IPS-18c (cell line): ENCODE results near the gene PPM1E.

ENCODE experiments used
- H3K4me3 ChIP-seq: 2 replicates; pipeline ENCODE4 v1.7.0; 2013; ENCODE audit warnings: low read depth, mild to moderate bottlenecking, low read length, moderate library complexity; ENCODE audit not compliant: insufficient read depth
- H3K9me3 ChIP-seq: one replicate; pipeline ENCODE4 v1.6.1; 2013; ENCODE audit warnings: mild to moderate bottlenecking, low read length, moderate library complexity; ENCODE audit not compliant: control insufficient read depth, insufficient read depth

The PPM1E gene

DNA sequence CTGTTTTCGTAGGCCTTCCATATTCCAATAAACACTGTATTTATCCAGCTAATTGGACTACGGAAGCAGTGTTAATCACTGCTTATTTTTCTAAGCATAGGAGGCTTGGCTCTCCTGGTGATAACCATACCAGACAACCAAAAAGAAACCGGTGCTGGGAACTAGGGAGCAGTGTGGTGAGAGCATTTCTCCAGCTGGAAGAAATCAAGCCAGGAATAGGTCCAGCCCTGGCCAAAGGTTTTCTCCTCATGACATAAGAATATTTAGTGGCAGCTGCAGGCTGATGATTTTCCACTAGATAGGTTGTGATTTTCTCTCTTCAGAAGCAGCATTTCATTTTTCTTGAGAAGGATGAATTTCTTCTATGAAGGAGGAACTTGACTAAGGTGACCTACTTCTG is 209.6 kb downstream of the PPM1E start:
- Histone ChIP-seq H3K9me3 (no peaks in the 10 kb centered on the region), H3K4me3 (no peak overlapping the region)

DNA sequence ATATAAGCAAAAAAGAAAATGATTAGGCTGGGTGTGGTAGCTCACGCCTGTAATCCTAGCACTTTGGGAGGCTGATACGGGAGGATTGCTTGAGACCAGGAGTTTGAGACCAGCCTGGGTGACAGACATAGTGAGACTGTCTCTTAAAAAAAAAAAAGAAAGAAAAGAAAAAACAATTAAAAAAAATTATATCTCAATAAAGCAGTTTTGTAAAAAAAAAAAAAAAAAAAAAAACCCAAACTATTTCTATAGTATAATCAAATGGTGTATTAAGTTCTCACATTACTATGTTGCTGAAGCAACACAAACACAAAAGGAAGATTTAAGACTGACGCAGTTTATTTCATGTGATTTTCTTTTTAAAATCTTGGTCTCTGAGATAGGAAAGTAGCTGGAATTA is 210.6 kb downstream of the PPM1E start:
- Histone ChIP-seq H3K9me3 (no peaks in the 10 kb centered on the region), H3K4me3 (no peak overlapping the region)

DNA sequence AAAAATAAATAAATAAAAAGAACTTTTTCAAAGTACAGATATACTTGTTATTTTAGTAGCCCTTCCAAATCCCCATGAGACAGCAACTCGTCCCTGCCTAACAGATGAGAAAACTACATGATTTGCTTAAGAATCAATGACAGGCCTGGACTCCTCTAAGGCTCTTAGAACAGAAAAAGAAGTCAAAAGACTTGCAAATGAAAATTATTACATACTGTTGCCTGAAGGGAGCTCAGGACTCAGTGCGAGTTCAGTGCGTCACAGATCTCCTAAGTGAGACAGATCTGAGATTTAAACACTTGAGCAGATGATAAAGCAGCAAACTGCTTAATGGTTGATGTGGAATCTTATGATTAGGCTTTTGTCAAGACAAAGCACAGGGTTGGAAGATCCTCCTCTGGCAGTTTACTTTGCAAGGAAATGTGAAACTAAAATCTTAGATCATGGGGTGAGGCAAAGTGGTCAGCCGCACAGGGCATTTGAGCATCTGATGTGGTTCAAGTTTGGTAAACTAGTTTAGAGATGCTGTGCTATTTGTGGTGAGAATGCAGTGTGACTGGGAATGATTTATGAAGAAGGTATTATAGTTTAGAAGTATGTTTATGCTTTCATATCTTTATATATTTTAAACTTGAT is 212.9 kb downstream of the PPM1E start:
- Histone ChIP-seq H3K4me3 (no peak overlapping the region), H3K9me3 (no peaks in the 10 kb centered on the region)

DNA sequence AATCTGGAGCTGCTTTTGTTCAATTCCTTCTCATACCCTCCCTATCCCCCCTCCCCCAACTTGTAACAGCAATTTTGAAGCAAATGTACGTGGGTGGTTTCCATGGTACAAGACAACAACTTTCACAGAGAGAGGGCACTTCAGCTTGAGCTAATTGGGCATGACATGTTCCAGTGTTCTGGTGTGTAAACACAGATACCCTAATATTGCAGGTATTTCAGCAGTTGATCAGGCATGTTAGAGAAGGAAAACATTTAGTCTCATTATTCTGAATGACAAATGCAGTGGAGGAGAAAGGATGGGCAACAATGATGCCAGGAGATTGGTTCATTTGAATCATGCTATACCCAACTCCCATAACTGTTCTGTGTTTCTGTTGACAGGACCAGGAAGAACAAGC is 213.5 kb downstream of the PPM1E start:
- H3K9me3 ChIP-seq, result no peaks in the 10 kb centered on the region
- H3K4me3 ChIP-seq, result no peak overlapping the region

DNA sequence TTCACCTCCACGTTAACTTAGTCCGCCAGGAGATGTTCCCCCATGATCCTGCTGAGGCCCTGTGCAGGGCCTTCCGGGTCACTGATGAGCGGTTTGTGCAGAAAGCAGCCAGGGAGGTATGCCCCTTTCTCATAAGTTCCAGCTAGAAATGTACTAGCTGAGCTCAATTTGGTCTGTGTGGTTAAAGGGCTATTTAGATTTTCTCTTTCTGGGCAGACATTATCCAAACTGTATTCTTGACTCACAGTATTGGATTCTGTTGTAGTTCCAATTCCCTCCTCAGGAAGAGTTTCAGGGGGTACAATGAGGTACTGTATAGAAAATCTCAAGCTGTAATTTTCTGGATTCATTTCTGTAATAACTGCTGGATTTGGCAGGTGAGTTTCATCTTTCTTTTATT is 214.0 kb downstream of the PPM1E start:
- Histone ChIP-seq H3K4me3 (no peak overlapping the region), H3K9me3 (no peaks in the 10 kb centered on the region)

DNA sequence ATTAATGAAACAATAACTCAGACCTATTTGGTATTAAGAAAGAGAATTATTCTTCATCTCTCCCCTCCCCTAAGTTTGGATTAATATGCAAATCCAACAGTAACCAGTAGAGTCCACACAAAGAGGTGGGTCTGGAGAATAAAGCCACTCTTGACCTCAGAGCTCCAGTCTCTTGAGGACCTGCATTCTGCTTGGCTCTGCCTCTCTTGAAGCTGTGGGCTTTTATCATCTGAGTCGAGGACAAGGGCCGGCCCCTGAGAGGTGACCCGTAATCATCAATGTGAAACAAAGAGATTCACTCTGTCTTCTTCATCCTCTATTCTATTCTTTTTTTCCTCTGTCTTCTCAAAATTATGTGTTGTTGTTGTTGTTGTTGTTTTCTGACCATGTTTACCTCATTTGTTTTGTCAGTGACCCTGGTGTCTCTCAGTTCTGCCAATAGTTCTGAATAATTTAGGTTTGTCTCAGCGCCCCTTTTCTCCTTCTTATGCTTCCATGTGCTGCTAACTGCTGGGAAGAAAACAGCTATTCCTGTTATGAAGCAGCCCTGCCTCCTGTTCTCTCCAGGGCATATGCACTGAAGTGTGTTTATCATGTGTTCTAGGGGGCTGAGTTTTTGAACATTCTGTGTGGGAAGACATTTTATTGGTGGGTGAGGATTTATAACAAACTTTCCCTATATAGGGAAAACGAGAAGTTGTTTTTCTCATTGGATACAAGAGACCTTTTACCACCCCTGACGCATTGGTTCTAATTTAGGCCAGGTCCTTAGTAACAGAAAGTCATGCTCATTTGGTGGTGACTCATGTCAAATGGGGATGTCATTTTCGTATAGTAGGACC is 215.2 kb downstream of the PPM1E start:
- H3K4me3 ChIP-seq, result no peak overlapping the region
- no peaks in the 10 kb centered on the region for H3K9me3 ChIP-seq

DNA sequence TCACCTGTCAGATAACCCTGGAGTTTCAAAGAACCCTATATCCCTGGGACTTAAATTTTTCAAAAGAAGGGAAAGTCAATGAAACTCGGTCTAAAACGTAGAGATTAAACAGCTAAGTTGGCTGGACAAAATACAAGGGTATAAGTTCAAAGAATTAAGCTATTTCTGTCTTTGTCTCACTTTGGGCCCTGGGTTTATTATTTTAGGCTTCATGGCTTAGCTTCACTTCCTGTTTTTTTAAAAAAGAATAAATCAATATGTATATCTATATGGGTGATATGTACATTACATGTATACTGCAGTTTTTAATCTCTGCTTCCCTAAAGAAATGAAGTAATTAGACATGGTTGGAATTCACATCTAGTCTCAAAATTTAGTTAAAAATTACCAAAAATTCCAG is 218.7 kb downstream of the PPM1E start:
- H3K9me3 ChIP-seq, result no peaks in the 10 kb centered on the region

DNA sequence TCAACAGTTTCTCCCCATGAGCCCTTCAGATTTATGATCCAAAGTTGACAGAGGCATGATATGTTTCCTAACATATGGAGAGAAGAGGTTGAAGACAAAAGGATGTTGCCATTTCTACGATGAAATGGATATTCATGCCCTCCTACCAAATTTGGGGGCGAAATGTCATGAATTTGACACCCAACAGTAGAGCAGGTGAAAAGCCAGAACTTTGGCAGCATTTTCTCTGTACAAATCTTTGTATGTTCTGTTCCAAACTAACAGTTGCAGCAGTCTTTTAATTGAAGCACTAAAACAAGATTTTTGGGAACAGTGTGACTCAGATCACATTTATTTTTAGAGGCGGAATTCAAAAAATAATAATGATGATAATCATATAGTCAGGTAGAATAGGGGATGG is 220.9 kb downstream of the PPM1E start:
- H3K4me3 ChIP-seq, result no peak overlapping the region
- no peaks in the 10 kb centered on the region for H3K9me3 ChIP-seq

More for the DNA sequence above, 218.7 kb downstream of the PPM1E start:
- H3K4me3 ChIP-seq, result no peak overlapping the region

DNA sequence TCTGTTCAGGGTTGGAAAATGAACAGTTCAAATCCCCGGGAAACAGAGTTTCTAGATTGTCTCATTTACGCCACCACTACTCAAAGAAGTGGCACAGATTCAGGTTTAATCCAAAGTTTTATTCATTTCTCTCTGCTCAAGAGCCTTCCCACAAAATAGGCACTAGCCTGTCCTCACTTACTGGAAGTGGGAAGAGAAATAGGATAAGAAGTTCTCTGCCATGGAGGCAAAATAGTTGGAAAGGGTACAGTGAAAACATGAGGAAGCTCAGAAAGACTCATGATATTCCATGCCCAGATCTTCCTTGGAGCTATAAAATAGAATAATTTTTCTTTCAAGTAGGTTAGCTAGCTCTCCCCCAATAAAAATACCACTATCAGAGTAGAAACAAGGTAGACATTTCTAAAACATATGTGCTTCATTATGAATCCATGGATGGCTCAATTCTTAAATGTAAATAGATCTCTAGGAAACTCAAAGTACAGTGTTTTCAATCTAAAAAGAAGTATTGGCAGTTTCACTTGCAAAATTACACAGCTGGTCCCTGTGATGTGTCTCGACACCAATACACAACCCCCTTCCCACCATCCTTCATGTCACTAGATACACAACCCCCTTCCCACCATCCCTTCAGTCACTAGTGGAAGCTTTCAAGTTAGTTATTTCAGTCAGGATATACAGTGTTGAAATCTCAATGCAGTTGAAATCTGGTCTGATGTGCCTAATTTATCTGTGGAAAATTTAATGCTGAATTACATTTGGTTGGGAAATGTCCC is 225.2 kb downstream of the PPM1E start:
- H3K4me3 ChIP-seq, result no peak overlapping the region
- H3K9me3 ChIP-seq, result no peaks in the 10 kb centered on the region

DNA sequence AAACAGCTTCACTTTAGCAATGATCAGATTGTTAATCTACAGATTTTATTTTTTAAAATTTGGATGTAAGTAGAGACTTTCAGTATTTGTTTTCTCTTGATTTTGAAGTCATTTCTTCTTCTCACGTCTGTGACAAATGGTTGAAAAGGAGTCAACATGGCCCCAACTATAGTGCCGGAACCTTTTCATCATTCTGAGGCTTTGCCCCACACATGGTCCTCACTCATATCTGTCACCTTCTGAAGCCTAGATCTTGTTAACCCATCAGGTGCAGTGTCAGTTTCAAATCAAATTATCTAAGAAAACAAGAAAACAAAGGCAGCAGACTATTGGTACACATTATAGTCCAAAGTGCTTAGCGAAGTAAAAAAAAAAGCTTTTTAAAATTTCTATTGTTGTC is 227.0 kb downstream of the PPM1E start:
- Histone ChIP-seq H3K9me3 (no peaks in the 10 kb centered on the region), H3K4me3 (no peak overlapping the region)

DNA sequence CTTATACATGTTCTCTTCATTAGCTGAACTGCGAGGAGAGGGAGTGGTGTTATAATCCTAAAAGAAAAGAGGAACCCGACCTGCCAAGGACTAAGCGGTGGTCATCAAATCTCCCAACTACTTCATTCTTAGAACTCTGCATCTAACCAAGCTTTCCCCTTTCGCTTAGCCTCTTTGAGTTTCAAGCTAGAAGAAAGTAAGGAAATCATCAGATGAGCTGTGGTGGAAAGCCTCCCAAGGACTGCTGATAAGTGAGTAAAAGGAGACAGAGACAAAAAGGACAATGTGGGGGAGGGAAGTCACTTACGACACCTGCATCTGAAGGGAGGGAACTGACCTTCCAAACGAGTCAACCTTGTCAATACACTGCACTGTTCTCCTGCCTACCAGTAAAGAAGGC is 229.7 kb downstream of the PPM1E start:
- H3K4me3 ChIP-seq, result no peak overlapping the region

DNA sequence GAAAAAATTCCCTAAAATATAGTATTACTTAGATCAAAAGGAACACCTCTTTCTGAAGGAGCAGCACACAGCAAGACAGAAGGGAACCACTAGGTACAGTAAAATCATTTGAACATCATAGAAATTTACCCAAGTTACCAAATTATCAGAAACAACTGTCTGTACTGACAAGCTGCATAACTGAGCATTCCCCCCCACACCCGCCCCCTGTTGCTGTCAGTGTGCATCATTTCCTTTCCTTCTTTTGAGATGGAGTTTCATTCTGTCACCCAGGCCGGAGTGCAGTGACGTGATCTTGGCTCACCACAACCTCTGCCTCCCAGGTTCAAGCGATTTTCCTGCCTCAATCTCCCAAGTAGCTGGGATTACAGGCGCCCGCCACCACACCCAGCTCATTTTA is 230.3 kb downstream of the PPM1E start:
- no peak overlapping the region for H3K4me3 ChIP-seq
- no peaks in the 10 kb centered on the region for H3K9me3 ChIP-seq

More for the DNA sequence above, 229.7 kb downstream of the PPM1E start:
- no peaks in the 10 kb centered on the region for H3K9me3 ChIP-seq

DNA sequence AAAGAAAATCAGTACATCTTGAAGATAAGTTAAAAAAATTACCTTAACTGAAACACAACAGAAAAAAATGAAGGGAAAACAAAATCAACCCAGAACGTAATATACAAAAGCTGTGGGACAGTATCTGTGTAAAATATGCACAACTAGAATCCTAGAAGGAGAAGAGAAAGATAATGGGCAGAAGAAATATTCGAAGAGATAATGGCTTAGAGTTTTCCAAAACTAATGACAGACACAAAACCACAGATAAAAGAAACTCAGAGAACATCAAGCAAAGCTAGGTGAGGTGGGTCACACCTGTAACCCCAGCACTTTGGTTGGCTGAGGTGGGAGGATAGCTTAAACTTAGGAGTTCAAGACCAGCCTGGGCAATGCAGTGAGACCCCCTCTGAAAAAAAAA is 234.0 kb downstream of the PPM1E start:
- Histone ChIP-seq H3K4me3 (no peak overlapping the region), H3K9me3 (no peaks in the 10 kb centered on the region)

DNA sequence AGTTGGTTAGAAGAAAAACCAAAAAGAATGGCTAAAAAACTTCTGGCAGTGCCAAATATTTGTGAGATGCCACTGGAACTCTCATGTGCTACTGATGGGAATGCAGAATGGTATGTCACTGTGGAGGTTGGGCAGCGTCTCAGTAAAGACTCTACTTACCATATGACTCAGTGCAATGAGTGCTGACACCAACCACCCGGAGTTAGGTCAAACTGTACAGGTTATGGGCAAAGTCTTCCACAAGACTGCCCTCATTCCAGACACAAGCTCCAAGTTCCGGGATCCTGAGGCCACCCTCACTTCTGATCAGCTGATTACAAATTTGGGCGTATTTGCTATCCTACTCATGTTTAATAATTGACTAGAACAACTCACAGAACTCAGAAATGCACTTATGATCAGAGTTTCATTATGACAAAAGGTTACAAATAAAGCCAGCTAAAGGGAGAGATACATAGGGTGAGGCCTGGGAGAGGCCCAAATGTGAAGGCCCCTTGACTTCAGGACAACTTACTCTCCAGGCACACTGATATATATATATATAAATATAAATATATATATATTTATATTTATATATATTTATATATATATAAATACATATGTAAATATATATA is 236.2 kb downstream of the PPM1E start:
- Histone ChIP-seq H3K4me3 (no peak overlapping the region), H3K9me3 (no peaks in the 10 kb centered on the region)

DNA sequence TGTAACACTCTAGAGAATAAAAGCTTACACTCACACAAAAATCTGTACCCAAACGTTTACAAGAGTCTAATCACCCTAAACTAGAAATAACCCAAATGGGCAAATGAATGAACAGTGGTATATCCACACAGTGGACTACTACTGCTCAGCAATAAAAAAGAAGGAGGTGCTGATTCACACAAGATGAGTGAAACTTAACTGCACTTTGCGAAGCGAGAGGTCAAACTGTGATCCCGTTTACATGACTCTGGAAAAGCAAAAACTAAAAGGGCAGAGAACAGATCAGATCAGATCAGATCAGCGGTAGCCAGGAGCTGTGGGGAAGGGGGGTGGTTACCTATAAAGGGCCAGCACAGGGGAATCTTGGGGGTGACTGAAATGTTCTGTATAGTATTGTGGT is 237.7 kb downstream of the PPM1E start:
- H3K9me3 ChIP-seq, result no peaks in the 10 kb centered on the region
- H3K4me3 ChIP-seq, result no peak overlapping the region

DNA sequence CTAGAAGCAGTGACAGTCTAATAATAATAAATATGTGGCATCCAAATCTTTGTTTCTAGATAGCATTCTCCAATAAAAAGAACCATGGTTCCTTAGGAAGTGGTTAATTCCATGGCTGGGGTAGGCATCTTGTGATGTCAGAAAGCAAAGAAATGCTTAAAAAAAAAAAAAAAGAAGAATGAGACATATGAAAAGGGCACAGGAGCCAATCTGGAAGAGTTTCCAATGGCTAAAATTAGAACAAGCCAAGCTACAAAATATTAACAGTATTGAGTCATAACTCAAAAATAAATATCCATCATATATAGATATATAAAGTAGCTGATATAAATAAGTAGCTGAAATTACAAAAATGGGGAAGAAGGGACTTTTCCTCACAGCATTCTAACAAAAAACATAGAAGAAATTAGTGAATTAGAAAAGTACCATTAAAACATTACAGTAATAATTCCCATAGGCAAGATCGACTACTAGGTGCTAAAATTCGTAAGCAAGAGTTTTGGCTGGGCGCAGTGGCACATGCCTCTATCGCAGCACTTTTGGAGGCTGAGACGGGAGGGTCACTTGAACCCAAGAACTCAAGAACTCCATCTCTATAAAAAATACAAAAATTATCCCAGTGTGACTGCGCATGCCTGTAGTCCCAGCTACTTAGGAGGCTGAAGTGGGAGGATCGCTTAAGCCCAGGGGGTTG is 239.7 kb downstream of the PPM1E start:
- Histone ChIP-seq H3K4me3 (no peak overlapping the region), H3K9me3 (no peaks in the 10 kb centered on the region)

DNA sequence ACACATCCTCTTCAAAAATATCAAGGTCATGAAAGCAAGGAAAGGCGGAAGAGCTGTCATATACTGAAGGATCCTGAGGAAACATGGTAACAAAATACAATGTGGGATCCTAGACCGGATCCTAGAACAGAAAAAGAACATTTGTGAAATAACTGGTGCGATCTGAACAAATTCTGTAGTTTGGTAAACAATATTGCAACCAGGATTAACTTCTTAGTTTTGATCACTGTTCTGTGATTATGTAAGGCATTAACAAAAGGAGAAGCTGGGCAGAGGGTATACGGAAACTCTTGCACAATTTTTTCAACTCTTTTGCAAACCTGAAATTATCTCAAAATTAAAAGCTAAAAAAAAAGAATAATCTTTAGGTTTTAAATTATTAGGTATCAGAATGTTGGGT is 241.3 kb downstream of the PPM1E start:
- H3K4me3 ChIP-seq, result no peak overlapping the region
- no peaks in the 10 kb centered on the region for H3K9me3 ChIP-seq
